Jurkat, Clone E6-1 (cell line): Measurements from ENCODE around the gene DMTF1.
A peak's percentile ranks its signal among the peaks of the same experiment; 100 is the strongest.

ENCODE experiments used
- DNase-seq: peaks from one replicate; pipeline ENCODE4 v3.0.0-alpha.2; 2011; ENCODE audit warnings: low read depth, low spot score
- H3K4me3 ChIP-seq: 2 replicates; pipeline ENCODE4 v1.5.1; 2011; ENCODE audit warnings: mild to moderate bottlenecking, low read length, control low read depth, moderate library complexity

Gene DMTF1

GRCh38 chr7:87139514-87139913, 12.7 kb upstream of the DMTF1 start:
- no peak for DNase-seq
- no peak overlapping the region for H3K4me3 ChIP-seq

- H3K4me3 ChIP-seq = no peak overlapping the region
- no peak for DNase-seq
Measured at GRCh38 chr7:87140271-87140748, 11.9 kb upstream of the DMTF1 start.

- H3K4me3 ChIP-seq = no peak overlapping the region
- DNase-seq = no peak
Measured at GRCh38 chr7:87144173-87144657, 8.0 kb upstream of the DMTF1 start.

DNA sequence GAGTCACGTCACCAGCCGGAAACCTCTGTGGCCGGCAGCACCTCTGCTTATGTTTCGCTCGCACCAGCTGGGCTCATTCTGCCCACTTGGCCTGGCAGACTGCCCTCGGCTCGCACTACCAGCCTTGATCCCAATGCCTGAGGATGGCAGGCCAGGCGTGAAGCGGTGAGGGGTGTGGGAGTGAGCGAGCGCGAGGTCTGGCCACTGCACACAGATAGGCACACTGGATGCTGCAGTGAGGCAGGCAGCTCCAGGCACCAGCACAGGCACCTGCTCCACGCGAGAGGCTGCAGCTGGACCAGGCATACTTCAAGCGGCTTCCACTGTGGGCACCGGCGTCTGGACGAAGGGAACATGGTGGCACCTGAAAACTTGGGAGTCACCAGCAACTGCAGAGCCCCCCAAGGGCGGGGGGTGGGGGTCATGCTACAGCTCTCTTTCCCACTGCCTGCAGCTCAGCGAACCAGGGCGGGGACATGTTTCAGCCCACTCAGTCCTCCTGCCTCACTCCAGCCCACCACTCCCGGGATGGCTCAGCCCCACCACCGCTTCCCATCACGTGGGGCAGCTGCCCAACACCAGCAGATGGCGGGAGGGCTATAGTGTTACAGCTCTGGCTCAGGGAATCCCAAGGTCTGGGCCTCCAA, 5.4 kb upstream of the DMTF1 start:
- no peak overlapping the region for H3K4me3 ChIP-seq
- no peak for DNase-seq

DNA sequence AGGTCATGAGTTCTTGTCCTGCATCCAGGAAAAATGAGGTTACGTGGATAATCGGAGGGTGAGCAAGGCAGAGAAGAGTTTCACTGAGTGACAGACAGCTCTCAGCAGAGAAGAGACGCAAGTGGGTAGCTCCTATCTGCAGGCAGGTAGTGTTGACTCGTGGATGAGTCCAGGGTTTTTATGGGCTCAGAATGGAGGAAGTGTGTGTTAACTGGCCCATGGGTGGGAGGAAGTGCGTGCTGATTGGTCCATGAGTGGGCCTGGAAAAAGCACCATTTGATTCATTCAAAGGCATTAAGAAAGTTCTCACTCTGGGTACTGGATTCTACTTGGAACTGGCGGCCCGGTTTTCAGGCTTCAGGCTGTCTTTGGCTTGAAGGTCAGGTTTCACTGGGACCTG, 4.8 kb upstream of the DMTF1 start:
- H3K4me3 ChIP-seq = no peak overlapping the region
- no peak for DNase-seq

DNA sequence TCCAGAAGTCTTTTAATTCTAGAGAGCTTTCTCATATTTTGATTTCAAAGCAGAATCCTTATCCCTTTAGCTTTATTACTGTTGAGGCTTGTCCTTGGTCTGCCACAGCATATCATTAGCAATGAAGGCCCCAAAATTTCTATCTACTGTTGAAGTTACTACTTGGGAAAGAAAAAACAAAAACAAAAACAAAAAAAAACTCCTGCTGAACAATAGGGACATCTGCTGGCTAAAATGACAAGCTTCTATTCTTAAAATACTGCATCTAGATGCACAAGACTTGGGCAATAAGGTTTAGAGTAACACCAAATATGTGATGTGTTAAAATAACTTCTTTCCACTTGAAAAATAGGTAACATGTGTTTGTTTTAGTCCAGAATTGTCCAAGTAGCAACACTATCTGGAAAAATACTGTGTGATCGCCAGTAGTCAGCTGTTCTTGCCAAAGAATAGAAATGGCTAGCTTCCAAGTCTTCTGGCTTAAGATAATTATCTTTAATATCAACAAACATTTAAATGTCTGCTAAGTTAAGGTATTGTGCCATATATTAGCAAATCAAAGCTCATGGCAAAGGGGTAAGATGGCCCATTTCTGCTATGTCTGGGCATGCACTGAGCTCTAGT, 3.8 kb upstream of the DMTF1 start:
- H3K4me3 ChIP-seq = no peak overlapping the region
- peak; percentile 23 for DNase-seq

DNA sequence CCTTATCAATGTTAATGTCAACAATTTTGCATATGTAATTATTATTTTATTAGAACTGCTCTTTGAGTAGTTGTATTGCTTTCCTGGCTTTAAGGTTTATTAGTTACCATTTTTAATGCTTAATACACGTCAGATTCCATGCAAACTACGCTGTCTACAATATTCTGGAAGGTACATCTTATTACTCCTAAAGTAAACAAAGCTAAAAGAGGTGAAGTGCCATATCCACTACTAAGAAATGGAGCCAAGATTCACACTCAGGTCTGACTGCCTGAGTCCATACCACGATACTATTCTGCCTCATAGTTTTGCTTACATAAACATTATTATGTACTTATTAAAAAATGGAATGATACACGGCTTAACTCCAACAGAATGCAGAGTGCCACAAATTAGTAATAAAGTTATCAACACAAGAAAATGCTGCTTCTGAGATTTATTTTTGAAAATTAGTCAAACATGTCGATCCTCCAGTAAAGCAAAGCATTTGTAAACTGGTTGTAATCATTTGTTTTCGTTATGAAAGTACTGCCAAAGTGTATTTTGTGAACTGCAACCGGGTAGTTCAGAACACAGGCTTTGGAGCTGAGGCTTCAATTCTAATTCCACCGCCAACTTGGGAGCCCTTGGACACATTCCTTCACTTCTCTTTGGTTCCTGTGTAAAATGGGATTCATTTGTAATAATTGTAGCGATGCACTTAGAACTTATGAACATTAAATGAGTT, 1.1 kb upstream of the DMTF1 start:
- no peak for DNase-seq
- H3K4me3 ChIP-seq = peak overlapping the region; percentile 92

- H3K4me3 ChIP-seq = peak overlapping the region; percentile 92
- peak; percentile 17 for DNase-seq
Measured at GRCh38 chr7:87151729-87152111, 533 bp upstream of the DMTF1 start.

DNA sequence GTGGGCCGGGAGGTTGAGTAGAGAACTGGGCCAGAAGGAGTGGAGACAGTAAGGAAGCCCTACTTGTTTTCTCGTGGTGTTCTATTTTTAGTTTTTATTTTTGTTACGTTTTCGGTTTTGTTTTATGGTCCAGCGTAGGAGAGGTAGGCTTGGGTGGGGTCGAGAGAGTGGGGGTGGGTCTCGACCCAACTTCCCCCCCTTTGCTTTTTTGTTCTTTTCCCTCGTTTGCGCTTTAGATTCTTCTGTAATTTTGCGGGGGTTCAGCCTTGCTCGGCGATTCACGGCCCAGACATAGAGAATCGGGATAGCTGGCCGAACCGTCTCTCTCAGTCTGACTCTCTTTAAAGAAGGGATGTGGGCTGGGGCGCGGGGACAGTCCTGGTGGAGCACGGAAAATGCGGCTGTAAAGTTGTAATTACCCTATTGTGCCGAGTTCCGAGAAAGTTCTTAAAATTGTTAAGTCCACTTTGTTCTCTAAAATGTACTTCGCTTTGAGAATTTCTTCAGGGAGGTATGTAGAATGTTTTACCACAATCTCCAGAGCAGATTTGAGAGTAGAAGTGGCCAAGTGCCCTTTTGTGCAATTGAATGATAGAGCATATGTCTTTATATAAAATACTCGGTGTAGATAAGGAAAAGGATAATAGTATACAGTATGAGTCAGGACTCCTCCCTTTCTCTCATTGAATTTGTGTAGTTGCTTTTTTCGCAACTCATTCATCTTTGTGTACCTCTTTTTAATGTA, 816 bp downstream of the DMTF1 start:
- DNase-seq = no peak

DNA sequence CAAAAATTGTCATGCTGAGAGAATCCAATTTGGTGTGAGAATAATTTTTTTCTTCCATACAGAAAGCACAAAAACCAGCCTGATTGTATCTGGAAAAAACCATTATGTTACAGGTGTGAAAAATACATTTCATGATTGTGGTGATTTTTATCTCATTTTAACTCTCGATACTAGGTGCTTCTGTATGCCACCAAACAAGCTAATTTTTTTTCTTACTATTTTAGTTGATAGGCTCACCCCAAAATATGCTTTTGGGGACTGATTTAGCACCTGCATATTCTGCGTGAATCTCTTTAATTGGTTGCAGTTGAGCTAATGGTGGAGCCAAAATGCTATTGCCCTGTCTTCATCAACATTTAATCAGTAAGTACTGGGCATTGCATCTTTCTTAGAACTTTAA, 1.9 kb downstream of the DMTF1 start:
- peak overlapping the region; percentile 92 for H3K4me3 ChIP-seq
- no peak for DNase-seq

More for the DNA sequence above, 816 bp downstream of the DMTF1 start:
- peak overlapping the region; percentile 92 for H3K4me3 ChIP-seq

- DNase-seq = no peak
- H3K4me3 ChIP-seq = no peak overlapping the region
Measured at GRCh38 chr7:87154569-87154968, 2.3 kb downstream of the DMTF1 start.

- no peak for DNase-seq
- H3K4me3 ChIP-seq = no peak overlapping the region
Measured at GRCh38 chr7:87155788-87156187, 3.5 kb downstream of the DMTF1 start.

GRCh38 chr7:87156709-87157108, 4.5 kb downstream of the DMTF1 start:
- no peak overlapping the region for H3K4me3 ChIP-seq
- no peak for DNase-seq

DNA sequence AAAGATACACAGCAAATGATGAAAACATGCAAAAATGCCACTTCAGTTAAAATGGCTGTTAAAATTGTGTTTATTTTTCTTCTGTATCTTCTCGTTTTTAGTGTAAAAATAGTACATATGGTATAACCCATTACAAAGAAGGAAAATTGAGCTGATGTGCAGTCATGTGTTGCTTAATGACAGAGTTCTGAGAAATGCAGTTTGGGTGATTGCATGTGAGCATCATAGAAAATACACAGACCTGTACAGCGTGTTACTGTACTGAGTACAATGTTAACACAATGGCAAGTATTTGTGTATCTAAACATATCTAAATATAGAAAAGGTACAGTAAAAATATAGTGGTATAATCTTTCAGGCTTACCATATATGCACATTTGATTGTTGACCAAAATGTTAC, 7.3 kb downstream of the DMTF1 start:
- DNase-seq = no peak
- no peak overlapping the region for H3K4me3 ChIP-seq

DNA sequence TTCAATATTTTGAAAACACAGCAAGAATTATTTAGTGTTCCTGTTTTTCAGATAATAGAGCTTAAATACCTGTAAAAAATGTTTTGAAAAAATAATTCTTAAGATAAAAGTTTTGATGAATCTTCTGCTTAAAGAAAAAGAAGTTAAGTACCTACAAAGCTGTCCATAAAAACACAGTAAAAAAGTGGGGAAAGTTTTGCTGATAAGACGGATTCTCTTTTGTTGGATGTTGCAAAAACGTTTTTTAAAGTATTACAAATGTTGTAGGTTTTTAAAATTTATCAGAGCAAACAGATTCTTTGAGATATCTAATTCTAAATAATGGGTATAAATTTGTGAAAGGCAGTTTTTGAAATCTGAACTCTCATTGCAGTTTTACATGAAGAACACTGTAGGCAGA, 12.2 kb downstream of the DMTF1 start:
- no peak for DNase-seq
- no peak overlapping the region for H3K4me3 ChIP-seq

DNA sequence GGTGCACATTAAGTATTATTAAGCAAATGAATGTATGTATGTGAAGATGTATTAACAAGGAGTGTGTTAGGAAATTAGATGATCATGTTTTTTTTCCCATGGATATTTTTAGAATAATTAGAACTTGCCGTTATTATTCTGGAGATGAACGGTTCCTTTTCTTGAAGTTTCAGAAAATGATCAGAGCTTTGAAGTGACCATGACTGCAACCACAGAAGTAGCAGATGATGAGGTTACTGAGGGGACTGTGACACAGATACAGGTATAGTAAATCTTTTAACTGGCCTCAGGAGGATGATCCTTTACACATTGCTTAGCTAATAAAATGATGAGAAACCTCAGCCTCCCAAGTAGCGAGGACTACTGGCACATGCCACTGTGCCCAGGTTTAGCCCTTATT, 18.6 kb downstream of the DMTF1 start:
- no peak for DNase-seq

GRCh38 chr7:87171282-87171934, 19.2 kb downstream of the DMTF1 start:
- H3K4me3 ChIP-seq = no peak overlapping the region
- DNase-seq = no peak

More for the DNA sequence above, 18.6 kb downstream of the DMTF1 start:
- no peak overlapping the region for H3K4me3 ChIP-seq

DNA sequence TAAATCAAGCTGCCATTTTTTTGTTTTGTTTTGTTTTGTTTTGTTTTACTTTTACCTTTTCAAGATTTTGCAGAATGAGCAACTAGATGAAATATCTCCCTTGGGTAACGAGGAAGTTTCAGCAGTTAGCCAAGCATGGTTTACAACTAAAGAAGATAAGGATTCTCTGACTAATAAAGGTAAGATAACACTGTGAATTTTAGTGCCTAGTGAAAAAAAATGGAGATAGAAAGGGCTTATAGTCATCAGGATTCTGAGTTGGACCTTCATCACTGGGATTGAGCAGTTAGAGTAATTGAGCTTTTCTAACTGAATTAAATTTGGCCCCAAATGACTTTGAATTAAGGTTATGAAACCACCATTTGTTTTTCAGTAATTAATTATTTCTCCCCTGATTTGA, 21.2 kb downstream of the DMTF1 start:
- no peak overlapping the region for H3K4me3 ChIP-seq
- DNase-seq = no peak

DNA sequence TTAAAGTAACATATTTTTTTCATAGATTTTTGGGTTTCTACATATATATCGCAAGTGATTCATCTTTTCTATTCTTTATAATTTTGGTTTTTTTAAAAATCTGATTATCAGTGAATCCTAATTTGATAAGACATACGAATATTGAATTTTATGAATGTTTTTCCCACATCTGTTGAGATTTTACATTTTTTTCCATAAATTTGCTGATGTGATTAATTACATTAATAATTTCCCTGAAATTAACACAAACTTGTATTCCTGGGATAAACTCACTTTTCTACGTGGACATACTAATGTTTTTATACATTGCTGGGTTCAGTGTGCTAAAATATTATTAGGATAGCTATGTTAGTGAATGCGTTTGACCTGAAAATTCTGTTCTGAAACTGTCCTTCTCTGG, 26.1 kb downstream of the DMTF1 start:
- H3K4me3 ChIP-seq = no peak overlapping the region
- DNase-seq = no peak
